Liver (tissue), 3 donors: ENCODE measurements around the gene CYB5A.

Source experiments
- SP1 ChIP-seq: IDR thresholded peaks from 2 replicates; pipeline ENCODE4 v1.6.1; 2018; ENCODE audit warnings: antibody characterized with exemption, mild to moderate bottlenecking
- YY1 ChIP-seq: IDR thresholded peaks from 2 replicates; pipeline ENCODE4 v1.6.1; 2016; ENCODE audit warnings: antibody characterized with exemption, mild to moderate bottlenecking
- TF ChIP-seq, protein P1 (sequence below): fragments of 150-350 bp; IDR thresholded peaks from 2 replicates; pipeline ENCODE4 v1.5.1; 2017; ENCODE audit warnings: improper control_type of control experiment, low read depth, low read length; ENCODE audit not compliant: missing input control
- TF ChIP-seq, protein P2 (sequence below): IDR thresholded peaks from 2 replicates; pipeline ENCODE4 v1.6.1; 2016; ENCODE audit warnings: antibody characterized with exemption, mild to moderate bottlenecking
- TF ChIP-seq, protein P3 (sequence below): IDR thresholded peaks from 2 replicates; pipeline ENCODE4 v1.6.1; 2016; ENCODE audit warnings: antibody characterized with exemption
- donor health status: healthy.
- donor health status: healthy.

DNA sequence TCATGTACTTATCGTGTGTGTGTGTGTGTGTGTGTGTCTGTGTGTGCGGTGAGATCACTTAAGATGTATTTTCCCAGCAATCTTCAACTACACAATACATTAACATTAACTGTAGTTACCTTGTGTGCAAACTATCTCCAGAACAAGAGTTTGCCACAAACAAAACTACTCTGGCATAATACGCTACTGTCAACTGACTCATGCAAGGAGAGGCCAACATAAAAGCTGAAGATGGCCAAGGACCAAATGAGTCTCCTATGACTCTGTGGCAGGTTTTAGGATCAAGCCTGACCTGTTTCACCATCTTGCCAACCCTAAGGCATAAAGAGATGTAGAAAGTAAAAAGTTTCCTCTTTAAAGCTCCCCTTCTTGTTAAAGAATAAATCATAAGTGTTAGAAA lies 20.1 kb downstream of the CYB5A start:
- TF ChIP-seq, protein P1, sequence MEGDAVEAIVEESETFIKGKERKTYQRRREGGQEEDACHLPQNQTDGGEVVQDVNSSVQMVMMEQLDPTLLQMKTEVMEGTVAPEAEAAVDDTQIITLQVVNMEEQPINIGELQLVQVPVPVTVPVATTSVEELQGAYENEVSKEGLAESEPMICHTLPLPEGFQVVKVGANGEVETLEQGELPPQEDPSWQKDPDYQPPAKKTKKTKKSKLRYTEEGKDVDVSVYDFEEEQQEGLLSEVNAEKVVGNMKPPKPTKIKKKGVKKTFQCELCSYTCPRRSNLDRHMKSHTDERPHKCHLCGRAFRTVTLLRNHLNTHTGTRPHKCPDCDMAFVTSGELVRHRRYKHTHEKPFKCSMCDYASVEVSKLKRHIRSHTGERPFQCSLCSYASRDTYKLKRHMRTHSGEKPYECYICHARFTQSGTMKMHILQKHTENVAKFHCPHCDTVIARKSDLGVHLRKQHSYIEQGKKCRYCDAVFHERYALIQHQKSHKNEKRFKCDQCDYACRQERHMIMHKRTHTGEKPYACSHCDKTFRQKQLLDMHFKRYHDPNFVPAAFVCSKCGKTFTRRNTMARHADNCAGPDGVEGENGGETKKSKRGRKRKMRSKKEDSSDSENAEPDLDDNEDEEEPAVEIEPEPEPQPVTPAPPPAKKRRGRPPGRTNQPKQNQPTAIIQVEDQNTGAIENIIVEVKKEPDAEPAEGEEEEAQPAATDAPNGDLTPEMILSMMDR, result no peak
- TF ChIP-seq SP1 (no peak), YY1 (no peak)
- TF ChIP-seq, protein P2, sequence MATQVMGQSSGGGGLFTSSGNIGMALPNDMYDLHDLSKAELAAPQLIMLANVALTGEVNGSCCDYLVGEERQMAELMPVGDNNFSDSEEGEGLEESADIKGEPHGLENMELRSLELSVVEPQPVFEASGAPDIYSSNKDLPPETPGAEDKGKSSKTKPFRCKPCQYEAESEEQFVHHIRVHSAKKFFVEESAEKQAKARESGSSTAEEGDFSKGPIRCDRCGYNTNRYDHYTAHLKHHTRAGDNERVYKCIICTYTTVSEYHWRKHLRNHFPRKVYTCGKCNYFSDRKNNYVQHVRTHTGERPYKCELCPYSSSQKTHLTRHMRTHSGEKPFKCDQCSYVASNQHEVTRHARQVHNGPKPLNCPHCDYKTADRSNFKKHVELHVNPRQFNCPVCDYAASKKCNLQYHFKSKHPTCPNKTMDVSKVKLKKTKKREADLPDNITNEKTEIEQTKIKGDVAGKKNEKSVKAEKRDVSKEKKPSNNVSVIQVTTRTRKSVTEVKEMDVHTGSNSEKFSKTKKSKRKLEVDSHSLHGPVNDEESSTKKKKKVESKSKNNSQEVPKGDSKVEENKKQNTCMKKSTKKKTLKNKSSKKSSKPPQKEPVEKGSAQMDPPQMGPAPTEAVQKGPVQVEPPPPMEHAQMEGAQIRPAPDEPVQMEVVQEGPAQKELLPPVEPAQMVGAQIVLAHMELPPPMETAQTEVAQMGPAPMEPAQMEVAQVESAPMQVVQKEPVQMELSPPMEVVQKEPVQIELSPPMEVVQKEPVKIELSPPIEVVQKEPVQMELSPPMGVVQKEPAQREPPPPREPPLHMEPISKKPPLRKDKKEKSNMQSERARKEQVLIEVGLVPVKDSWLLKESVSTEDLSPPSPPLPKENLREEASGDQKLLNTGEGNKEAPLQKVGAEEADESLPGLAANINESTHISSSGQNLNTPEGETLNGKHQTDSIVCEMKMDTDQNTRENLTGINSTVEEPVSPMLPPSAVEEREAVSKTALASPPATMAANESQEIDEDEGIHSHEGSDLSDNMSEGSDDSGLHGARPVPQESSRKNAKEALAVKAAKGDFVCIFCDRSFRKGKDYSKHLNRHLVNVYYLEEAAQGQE, result no peak
- TF ChIP-seq, protein P3, sequence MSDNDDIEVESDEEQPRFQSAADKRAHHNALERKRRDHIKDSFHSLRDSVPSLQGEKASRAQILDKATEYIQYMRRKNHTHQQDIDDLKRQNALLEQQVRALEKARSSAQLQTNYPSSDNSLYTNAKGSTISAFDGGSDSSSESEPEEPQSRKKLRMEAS, result no peak
